Heart left ventricle (tissue), 13 donors: ENCODE measurements around the gene NSD2.

ENCODE experiments used
- POLR2A ChIP-seq, 2 donors: fragments of 450-650 bp; IDR thresholded peaks; one replicate each; pipeline ENCODE4 v1.6.1; 2017; ENCODE audit warnings: antibody characterized with exemption in 2 of 2, mild to moderate bottlenecking in 2 of 2, moderate library complexity in 2 of 2
- TF ChIP-seq, protein P1 (sequence below), 12 donors: fragments of 200-600 bp; sonication (generic) in 4 of 12; IDR thresholded peaks; one replicate each; pipeline versions ENCODE4 v1.5.0 to v1.8.0; 2018 to 2022; ENCODE audit warnings: antibody characterized with exemption in 12 of 12, mild to moderate bottlenecking in 5 of 12
- donor health status: ischemic (EF 13 %, LVEDD 7.1; RV severe dilation, severe dysfunction).
- donor health status: DM: no; HTN: yes; CAD: no.
- donor health status: DM: no; HTN: no; CAD: no.
- donor health status: ischemic (EF 25% LVEDD 6.9; RV normal size, moderate dysfunction).
- donor health status: ischemic (EF 25% LVEDD 5.7; RV mildly dilated, moderate dysfunction).
- donor health status: ischemic (EF 35%, LVEDD 5.7; RV mildly dilated, moderate dysfunction).
- donor health status: nonischemic (EF 11% LVEDD 7.7; RV severe dilation, severe dysfunction).
- donor health status: DM: yes; HTN: yes; CAD: no.
- donor health status: PGD.
- donor health status: ischemic (EF 29% LVEDD 5.4; RV normal size, mild dysfunction).
- donor health status: nonischemic (EF 23%, LVEDD 6.1; RV moderate dilation, normal function).

DNA sequence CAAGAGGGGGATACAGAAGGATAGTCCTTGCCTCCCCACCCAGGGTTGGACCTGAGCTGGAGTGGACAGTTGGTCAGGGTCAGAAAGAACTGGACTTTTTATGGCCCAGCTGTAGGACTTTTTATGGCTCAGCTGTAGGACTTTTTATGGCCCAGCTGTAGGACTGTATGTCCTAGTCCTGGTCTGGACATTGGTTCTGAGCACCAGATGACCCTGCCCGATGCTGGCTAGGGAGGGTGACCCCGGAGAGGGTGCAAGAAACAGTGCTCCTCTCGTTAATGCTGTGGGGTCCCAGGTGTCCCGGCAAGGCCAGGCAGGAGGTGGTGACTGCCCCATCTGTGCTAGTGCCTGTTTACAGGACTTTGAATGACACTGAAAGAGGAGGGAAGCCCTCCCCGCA is 13.3 kb upstream of the NSD2 start:
- TF ChIP-seq, protein P1, sequence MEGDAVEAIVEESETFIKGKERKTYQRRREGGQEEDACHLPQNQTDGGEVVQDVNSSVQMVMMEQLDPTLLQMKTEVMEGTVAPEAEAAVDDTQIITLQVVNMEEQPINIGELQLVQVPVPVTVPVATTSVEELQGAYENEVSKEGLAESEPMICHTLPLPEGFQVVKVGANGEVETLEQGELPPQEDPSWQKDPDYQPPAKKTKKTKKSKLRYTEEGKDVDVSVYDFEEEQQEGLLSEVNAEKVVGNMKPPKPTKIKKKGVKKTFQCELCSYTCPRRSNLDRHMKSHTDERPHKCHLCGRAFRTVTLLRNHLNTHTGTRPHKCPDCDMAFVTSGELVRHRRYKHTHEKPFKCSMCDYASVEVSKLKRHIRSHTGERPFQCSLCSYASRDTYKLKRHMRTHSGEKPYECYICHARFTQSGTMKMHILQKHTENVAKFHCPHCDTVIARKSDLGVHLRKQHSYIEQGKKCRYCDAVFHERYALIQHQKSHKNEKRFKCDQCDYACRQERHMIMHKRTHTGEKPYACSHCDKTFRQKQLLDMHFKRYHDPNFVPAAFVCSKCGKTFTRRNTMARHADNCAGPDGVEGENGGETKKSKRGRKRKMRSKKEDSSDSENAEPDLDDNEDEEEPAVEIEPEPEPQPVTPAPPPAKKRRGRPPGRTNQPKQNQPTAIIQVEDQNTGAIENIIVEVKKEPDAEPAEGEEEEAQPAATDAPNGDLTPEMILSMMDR (IDR thresholded peaks at IDR 0.05): no peak
- no peak for TF ChIP-seq POLR2A (IDR thresholded peaks at IDR 0.05)
